Mesothelial cell of epicardium (in vitro differentiated cells): Measurements from ENCODE around the gene ARHGAP18. TPM values are rescaled to one million over a fixed set of nuclear protein-coding genes. Genes with fewer than 3 reads are reported as not detected.

Experiments used
- DNase-seq, 2 experiments: peaks; one replicate each; pipeline ENCODE4 v3.0.0; 2021; ENCODE audit warnings: low spot score in 2 of 2; ENCODE audit not compliant: unreplicated experiment in 2 of 2
- H3K27ac Mint-ChIP-seq: 2 replicates; pipeline ENCODE4 v1.8.0; 2021; ENCODE audit warnings: mixed read lengths
- H3K27me3 Mint-ChIP-seq: 2 replicates; pipeline ENCODE4 v1.8.0; 2021; ENCODE audit warnings: low read depth, mixed read lengths
- H3K36me3 Mint-ChIP-seq: 2 replicates; pipeline ENCODE4 v1.8.0; 2021; ENCODE audit warnings: mixed read lengths
- H3K4me1 Mint-ChIP-seq: 2 replicates; pipeline ENCODE4 v1.8.0; 2021; ENCODE audit warnings: mixed read lengths
- H3K4me3 Mint-ChIP-seq: 2 replicates; pipeline ENCODE4 v1.8.0; 2021; ENCODE audit warnings: mild to moderate bottlenecking, moderate library complexity, mixed read lengths
- H3K9me3 Mint-ChIP-seq: 2 replicates; pipeline ENCODE4 v1.8.0; 2021; ENCODE audit warnings: mixed read lengths
- total RNA-seq: library from RNA; stranded (reverse); gene quantifications from 3 replicates; pipeline ENCODE4 v1.2.1, GENCODE V29; 2021
- TF ChIP-seq, protein P1 (sequence below): fragments of 200-600 bp; sonication (generic); IDR thresholded peaks from one replicate; pipeline ENCODE4 v1.5.0; 2021; ENCODE audit warnings: antibody characterized with exemption; ENCODE audit not compliant: unreplicated experiment

Gene ARHGAP18
- total RNA-seq, 1 donor from 2014 or later = 10.5 TPM

DNA sequence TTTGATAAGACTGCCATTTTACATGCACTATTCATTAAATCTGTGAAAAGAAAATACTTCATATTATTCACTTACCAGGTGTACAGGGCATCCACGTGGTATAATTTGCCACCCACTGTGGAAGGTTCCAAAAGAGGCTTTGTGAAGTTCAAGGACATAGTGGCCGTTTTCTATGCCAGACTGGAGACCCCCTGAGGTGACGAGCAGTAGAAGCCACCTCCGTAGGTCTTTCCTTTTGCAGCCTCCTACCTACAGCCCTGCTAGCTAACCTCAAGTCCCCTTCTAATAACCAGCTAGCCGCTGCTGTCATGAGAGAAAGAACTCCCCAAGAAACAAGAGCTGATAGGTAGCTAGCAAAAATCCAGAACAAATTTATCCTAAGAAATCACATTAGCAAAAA, 110.5 kb downstream of the ARHGAP18 start:
- Mint-ChIP-seq H3K4me3 (no peak overlapping the region), H3K27ac (no peak overlapping the region), H3K27me3 (peaks cover 2% of the 10 kb centered on the region), H3K4me1 (peaks cover 1% of the 10 kb centered on the region), H3K36me3 (no peaks in the 10 kb centered on the region), H3K9me3 (no peaks in the 10 kb centered on the region)
- DNase-seq = no peak
- TF ChIP-seq, protein P1, sequence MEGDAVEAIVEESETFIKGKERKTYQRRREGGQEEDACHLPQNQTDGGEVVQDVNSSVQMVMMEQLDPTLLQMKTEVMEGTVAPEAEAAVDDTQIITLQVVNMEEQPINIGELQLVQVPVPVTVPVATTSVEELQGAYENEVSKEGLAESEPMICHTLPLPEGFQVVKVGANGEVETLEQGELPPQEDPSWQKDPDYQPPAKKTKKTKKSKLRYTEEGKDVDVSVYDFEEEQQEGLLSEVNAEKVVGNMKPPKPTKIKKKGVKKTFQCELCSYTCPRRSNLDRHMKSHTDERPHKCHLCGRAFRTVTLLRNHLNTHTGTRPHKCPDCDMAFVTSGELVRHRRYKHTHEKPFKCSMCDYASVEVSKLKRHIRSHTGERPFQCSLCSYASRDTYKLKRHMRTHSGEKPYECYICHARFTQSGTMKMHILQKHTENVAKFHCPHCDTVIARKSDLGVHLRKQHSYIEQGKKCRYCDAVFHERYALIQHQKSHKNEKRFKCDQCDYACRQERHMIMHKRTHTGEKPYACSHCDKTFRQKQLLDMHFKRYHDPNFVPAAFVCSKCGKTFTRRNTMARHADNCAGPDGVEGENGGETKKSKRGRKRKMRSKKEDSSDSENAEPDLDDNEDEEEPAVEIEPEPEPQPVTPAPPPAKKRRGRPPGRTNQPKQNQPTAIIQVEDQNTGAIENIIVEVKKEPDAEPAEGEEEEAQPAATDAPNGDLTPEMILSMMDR = no peak

DNA sequence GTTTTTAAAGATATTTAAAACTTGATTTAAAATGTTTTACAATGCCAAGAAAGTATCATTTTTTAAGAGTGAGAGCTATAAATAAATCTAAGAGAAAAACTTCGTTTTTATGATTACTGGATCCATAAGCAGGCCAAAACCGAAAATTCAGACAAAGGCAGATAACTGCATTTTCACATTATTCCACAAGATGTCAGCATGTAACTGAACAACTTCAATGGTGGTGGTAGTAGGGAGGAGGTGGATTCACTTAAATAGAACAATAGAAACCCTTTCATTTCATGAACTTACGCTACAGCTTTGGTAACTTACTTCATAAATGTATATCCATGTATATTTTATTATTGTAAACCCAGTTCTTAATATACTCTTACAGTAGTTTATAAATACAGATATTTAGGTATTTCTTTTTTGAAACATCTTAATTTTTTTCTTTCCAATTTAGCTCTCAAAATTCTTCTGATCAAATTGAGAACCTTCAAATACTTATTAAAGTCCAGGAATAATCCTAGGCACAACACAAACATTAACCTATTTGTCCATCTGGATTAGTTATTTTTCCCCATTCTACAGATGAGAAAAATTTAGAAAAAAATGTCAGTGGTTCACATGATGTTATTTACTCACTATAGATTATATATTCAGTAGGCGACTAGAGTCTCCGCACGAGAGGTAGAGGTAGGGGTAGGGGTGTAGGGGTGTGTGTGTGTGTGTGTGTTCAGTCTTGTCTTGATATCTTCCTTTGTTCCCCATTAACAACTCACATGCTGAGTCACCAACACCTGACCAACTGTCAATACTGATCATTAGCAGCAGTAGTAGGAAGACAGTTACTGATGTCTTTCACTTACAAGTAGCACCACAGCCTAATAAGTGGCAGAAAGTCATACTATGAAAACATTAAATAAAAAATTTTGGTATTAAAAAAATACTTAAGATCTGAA, 111.5 kb downstream of the ARHGAP18 start:
- Mint-ChIP-seq H3K27ac (no peak overlapping the region), H3K27me3 (peaks cover 2% of the 10 kb centered on the region), H3K9me3 (no peaks in the 10 kb centered on the region), H3K4me1 (no peaks in the 10 kb centered on the region), H3K4me3 (no peak overlapping the region), H3K36me3 (no peaks in the 10 kb centered on the region)
- TF ChIP-seq, protein P1 = peak; percentile 81
- DNase-seq = no peak

DNA sequence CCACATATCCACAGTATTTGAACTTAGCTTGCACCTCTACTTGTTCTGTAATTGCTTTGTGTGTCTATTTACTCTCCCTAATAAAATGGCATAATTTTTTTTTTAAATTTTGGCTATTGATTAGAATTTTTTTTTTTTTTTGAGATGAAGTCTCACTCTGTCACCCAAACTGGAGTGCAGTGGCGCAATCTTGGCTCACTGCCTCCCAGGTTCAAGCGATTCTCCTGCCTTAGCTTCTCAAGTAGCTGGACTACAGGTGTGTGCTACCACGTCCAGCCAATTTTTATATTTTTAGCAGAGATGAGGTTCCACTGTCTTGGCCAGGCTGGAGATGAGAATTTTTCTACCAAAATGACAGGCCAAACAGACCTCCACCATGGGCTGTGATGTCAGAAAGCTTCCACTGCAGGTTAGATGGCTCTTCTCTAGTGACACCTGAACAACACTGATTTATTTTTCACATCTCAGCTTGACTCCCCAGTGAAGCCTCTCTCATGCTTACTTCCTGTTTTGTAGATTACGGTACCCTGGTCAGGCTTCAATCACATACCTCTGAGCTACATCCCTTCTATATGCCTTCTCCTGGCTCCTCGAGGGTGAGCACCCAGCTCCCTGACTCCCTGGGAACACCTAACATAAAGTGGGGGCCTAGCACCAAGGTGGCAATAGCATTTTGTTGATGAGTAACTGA, 112.8 kb downstream of the ARHGAP18 start:
- H3K27ac Mint-ChIP-seq = no peak overlapping the region
- DNase-seq = no peak
- H3K27me3 Mint-ChIP-seq = peaks cover 2% of the 10 kb centered on the region
- peaks cover 5% of the 10 kb centered on the region for H3K36me3 Mint-ChIP-seq
- H3K4me1 Mint-ChIP-seq = no peaks in the 10 kb centered on the region
- H3K9me3 Mint-ChIP-seq = no peaks in the 10 kb centered on the region
- no peak overlapping the region for H3K4me3 Mint-ChIP-seq
- TF ChIP-seq, protein P1 = no peak

- no peaks in the 10 kb centered on the region for H3K9me3 Mint-ChIP-seq
- DNase-seq = no peak
- TF ChIP-seq, protein P1 = no peak
- H3K36me3 Mint-ChIP-seq = peaks cover 7% of the 10 kb centered on the region
- H3K4me3 Mint-ChIP-seq = no peak overlapping the region
- peaks cover 2% of the 10 kb centered on the region for H3K27me3 Mint-ChIP-seq
- no peaks in the 10 kb centered on the region for H3K4me1 Mint-ChIP-seq
- H3K27ac Mint-ChIP-seq = no peak overlapping the region
Measured at GRCh38 chr6:129596522-129596921, 113.5 kb downstream of the ARHGAP18 start.

- Mint-ChIP-seq H3K27ac (no peak overlapping the region), H3K36me3 (peaks cover 20% of the 10 kb centered on the region), H3K27me3 (no peaks in the 10 kb centered on the region), H3K4me3 (no peak overlapping the region), H3K9me3 (no peaks in the 10 kb centered on the region), H3K4me1 (no peaks in the 10 kb centered on the region)
- no peak for DNase-seq
- TF ChIP-seq, protein P1 = no peak
Measured at GRCh38 chr6:129593233-129593564, 116.8 kb downstream of the ARHGAP18 start.
